ENCODE results near the gene CBR3.
"Not testable (repeated sequence)": the region's sequence is repeated elsewhere in the genome, so short reads cannot be mapped to it uniquely, and the experiment has no call there.

The CBR3 gene

DNA sequence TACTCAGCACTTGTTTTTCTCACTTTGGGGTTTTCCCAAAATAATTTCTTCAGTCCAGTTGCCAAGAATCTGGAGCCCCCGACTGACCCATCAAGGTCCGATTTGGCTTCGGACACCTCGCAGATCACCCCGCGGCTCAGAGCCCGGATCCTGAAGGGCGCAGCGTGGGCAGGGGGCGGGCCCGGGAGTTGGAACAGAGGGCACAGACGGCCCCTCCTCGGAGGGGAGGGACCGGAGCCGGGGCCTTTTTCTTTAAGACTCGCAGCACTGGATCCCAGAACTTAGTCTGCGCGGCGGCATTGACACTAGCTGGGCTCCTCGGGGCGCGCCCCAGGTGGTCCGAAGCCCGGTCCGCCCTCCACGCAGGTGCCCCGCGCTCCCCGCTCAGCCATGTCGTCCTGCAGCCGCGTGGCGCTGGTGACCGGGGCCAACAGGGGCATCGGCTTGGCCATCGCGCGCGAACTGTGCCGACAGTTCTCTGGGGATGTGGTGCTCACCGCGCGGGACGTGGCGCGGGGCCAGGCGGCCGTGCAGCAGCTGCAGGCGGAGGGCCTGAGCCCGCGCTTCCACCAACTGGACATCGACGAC lies at the start of gene CBR3:
Gene CBR3, plus strand, starts transcription at position 277 of the 588 bp plus-strand sequence. Its CDS starts 114 bp downstream, at position 391.
- in situ Hi-C loops (cut with HindIII; ENCODE audit: low sequenced_read_pairs), result no loop called here

DNA sequence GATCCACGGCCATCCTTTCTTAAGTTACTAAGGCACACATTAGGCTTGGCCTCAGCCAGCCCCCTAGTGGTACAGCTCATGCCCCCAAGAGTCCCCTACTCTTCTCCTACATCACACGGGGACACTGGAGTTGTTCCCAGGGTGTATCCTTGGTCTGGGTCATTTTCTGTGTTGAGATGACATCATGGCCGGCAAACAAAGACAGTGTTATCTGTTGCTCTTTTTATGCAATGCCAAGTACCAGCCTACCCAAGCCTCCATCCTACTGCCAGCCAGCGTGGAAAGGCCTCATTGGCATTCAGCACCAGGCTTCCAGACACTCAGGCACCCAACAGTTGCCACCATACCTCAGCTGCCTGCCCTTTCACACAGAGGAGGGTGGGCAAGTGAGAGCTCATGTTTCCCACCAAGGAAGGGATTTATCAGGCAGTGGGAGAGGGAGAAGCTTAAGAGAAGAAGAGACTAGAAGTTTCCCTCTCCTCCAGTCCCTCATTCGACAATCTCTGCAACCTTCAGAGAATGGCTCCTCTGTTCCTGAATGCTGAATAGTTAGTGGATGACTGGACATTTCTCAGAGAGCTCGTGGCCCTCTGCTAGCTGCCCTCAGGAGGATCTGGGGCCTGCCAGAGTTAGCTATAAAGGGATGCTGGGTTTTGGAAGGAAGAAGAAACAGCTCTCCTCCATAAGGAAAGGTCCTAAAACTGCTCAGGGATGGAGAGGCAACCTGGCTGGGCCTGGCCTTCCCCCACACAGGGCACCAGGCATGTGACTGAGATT lies 47.3 kb upstream of the CBR3 start:
- in situ Hi-C loops (cut with HindIII; ENCODE audit: low sequenced_read_pairs), result no loop called here

DNA sequence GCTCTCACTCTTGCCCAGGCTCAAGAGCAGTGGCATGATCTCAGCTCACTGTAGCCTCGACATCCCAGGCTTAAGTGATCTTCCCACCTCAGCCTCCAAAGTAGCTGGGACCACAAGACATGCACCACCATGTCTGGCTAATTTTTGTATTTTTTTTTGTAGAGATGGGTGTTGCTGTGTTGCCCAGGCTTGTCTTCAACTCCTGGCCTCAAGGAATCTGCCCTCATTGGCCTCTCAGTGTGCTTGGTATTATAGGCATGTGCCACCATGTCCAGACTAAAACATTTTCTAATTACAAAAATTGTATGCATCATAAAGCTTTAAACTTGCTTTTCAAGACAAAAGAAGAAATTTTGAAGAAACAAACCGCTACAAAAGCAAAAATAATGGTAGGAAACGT lies 44.9 kb upstream of the CBR3 start:
- in situ Hi-C loops (cut with HindIII; ENCODE audit: low sequenced_read_pairs), result no loop called here

DNA sequence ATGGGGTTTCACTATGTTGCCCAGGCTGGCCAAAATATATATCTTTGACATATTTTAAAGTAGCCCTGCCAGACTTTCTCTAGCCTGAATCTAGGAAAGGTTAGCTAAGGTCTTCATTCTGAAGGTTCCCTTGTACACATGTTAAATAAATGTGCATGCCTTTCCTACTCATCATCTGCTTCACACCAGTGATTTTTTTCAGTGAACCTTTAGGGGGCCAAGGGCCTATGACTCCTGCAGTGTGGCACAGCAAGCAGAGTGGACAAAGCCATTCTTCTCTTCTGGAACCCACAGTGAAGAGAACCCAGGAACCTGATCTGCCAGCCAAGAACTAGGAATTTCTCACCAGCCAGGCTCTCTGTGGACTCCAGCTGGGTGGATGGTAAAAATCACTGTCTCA lies 42.2 kb upstream of the CBR3 start:
- in situ Hi-C loops (cut with HindIII; ENCODE audit: low sequenced_read_pairs), result no loop called here

DNA sequence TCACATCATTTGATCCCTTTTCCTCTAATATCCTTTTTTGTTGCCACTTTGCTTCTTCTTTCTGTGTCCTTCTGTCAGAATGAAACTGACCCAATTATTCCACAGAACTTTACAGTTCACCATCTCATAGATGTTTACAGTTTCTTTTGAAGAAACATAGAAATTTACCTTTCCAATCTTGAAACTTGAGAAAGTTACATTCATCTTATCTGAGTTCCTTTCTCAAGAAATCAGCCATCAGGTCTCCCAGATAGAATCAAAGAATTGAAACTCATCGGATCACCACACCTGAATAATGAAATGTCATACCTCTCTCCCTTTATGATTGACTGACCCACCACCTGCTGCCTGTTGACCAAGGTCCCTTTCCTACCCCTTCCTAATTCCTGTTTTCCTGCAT lies 41.4 kb upstream of the CBR3 start:
- in situ Hi-C loops (cut with HindIII; ENCODE audit: low sequenced_read_pairs), result no loop called here

DNA sequence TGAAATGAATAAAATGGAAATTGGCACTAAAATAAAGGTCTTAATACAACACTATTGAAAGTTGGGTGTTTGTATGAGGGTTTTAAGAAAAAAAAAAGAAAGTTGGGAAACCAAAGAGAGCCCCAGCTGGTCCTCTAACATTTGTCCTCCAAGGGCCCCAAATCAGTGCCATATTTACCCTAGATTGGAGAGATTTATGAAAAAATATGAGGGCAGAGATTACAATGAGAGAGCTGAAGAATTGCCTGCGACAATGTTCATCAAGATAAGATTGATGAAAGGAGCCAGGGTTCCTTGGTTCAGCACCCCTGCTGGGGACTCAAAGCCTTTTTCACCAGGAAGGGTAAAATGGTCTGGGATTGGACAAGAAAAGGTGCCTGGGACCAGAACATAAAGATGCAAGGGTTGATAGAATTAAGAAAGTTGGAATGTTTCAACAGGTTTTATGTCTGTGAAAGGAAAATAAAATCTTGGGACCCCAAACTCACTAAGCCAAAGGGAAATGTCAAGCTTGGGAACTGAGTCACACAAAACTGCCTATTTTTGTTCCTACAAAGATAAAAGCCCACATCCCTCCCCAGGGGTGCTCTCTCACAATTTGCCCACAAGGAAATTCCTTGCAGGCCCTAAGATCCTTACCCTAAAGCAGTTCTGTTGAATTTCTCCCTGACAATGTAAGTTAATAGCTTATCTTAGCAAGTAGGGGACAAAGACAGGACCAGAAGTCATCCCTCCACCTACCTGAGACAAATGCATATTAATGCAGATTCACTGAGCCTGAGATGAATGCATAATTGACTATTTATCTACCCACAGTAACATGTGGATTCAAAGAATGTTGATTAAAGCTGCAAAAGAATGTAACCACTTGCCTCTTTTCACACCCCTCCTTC lies 38.2 kb upstream of the CBR3 start:
- in situ Hi-C loops (cut with HindIII; ENCODE audit: low sequenced_read_pairs), result no loop called here

DNA sequence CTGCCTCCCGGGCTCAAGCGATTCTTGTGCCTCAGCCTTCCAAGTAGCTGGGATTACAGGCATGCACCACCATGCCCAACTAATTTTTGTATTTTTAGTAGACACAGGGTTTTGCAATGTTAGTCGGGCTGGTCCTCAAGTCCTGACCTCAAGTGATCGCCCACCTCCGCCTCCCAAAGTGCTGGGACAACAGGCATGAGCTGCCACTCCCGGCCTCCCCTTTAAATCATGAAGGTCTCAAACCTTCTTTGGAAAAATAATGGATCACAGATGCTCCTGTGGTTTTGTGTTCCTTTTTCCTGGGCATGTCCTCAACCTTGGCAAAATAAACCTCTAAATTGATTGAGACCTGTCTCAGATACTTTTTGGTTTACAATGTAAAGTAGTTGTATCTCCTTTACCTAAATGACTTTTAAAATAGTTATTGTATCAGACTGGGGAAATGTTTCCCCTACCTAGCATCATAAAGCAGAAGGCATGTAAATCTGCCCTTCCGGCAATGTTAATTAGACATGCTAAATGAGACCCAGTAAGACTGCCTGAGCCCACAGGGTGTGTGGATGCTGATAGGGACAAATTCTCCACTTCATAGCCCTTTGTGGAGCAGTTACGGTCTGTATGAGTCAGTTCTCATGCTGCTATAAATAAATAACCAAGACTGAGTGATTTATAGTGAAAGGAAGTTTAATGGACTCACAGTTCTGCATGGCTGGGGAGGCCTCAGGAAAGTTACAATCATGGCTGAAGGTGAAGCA lies 37.3 kb upstream of the CBR3 start:
- in situ Hi-C loops (cut with HindIII; ENCODE audit: low sequenced_read_pairs), result no loop called here

DNA sequence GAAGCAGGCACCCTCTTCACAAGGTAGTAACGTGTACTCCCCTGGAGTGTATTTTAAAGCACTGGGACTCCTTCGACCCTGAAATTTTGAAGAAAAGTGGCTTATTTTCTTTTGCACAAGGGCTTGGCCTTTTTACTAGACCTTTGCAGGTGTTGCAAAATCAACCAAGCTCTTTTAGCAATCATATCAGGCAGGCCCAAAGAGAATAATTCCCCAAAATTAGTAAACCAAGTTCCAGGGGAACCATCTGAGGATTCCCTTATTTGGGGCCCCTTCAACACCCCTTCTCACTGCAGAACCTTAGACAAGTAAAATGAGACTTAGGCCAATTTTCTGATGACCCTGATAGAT lies 36.7 kb upstream of the CBR3 start:
- in situ Hi-C loops (cut with HindIII; ENCODE audit: low sequenced_read_pairs), result no loop called here

DNA sequence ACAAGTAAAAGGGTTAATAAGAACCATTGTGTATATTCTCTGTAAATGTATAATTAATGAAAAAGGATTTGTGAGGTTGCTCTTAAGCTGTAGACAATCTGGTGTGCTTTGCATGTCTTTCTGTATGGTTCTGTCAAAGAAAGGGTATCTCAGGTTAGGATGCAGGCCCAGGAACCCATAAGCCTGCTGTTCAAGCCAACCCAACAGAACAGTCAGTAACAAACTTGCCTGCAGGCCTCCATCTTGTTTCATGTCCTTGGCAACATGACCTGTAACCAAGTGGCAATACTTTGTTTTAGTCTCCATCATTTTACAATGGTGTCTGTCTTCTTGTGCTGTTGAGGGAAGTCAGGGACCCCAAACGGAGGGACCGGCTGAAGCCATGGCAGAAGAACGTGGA lies 35.9 kb upstream of the CBR3 start:
- in situ Hi-C loops (cut with HindIII; ENCODE audit: low sequenced_read_pairs), result no loop called here

DNA sequence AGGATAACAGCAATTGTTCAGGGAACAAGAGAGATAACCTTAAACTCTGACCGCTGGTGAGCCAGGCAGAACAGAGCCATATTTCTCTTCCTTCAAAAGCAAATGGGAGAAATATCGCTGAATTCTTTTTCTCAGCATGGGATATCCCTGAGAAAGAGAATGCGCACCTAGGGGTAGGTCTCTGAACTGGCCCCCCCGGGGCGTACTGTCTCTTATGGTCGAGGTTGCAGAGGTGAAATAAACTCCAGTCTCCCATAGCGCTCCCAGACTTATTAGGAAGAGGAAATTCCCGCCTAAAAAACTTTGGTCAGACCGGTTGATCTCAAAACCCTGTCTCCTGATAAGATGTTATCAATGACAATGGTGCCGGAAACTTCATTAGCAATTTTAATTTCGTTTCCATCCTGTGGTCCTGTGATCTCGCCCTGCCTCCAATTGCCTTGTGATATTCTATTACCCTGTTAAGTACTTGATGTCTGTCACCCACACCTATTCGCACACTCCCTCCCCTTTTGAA lies 35.1 kb upstream of the CBR3 start:
- in situ Hi-C loops (cut with HindIII; ENCODE audit: low sequenced_read_pairs), result not testable (repeated sequence)

DNA sequence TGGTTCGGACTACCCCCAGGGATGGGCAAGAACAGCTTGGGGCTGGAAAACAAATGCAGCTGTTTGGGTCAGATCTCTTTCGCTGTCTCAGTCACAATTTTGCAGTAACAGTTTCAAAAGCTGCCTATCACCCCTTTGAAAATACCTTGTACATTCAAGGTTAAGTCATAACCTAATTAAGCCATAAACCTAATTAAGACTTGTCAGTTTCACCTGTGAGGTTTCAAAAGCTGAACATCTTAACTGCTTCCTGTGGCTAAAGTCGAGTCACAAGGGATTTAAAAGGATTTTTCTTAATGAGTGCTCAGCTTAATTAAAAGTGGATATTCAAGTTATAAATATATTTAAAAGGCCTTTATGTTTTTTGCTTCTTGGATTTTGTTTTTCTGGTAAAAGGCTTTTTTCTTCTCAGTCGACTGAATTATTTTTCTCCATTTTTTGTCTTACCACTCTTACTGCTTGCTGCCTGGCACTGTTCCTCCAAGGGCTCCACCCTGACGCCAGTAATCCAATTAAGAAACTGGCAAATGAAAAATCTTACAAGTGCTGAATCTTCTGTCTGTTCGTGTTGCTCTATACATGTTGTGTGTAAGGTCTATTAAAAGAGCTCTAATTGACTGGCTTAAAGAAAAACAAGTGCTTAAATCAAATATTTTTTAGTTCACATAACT lies 33.8 kb upstream of the CBR3 start:
- in situ Hi-C loops (cut with HindIII; ENCODE audit: low sequenced_read_pairs), result no loop called here

DNA sequence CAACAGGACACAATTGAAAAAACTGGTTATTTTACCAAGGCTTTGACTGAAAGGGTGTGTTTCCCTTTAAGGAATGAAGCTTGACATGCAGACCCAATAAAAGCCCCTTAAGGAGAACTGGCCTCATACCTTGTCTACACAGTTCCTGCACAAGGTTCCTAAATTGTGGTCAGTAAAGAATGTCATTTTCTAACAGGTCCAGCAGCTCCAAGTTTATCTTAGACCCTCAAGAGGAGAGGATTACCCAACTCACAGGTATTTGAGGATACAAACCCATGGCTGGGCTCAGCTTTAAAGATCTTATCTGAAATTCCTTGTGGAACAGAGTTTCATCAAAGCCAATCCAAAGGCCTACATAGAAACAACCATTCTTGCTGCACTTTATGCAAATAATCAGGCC lies 31.4 kb upstream of the CBR3 start:
- in situ Hi-C loops (cut with HindIII; ENCODE audit: low sequenced_read_pairs), result no loop called here

DNA sequence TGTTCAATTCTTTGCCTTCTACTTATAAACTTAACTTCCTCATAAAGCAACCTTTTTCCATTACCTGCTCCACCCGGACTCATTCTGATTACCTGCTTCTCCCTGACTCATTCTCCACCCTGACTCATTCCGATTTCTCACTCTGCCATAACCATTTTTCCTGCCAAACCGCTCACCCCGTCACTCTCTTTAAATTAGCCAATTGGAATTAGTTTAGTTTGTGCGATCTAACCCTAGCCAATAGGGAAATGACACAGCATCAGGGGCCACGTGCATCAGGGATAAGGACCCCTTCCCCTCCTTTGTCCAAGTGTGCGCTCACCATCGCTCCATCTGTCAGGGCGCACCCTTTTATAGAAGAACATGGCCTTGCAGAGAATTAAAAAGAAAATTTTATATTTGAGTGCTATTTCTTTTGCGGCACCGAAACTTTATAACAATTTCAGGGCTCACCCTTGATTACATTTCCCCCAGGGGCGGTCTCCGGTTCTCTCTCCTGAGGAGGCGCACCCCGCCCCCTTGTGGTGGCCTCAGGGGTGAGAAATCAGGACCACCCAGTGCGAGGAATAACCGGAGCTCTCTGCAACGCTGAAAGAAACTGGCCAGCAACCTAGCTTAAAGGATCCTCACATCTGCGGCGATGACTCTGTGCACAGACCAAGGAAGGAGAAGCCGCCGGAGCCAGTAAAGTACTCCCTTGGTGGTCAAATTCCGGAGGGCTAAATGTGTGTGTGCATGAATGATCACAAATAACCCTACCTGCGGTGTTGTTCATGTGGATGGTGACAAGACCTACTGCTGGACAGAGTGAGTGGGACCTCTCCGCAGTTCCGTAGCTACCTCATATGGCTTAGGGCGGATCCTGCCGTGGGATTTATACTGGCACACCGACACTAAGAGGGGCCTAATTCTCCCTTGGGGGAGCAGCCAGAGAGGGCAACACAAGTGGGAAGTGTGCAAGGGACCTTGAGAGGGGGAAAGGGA lies 30.3 kb upstream of the CBR3 start:
- in situ Hi-C loops (cut with HindIII; ENCODE audit: low sequenced_read_pairs), result no loop called here

DNA sequence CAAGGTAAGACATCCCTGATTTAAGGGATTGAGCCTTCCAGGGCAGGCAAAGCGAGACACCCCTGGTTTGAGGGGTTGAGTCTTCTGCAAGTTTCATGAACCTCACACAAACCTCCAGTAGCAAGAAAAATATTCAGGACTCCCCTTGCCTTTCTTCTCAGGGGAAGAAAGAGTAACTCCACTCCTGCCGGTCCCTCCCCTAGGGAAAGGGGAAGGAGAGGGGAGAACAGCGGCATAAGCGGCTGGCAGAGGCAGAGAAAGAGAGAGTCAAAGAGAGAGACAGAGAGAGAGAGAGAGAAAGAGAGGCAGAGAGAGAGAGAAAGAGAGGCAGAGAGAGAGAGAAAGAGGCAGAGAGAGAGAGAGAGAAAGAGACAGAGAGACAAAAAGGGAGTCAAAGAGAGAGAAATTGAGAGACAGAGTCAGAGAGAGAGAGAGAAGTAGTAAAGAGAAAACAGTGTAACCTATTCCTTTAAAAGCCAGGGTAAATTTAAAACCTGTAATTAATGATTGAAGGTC lies 29.5 kb upstream of the CBR3 start:
- in situ Hi-C loops (cut with HindIII; ENCODE audit: low sequenced_read_pairs), result no loop called here

DNA sequence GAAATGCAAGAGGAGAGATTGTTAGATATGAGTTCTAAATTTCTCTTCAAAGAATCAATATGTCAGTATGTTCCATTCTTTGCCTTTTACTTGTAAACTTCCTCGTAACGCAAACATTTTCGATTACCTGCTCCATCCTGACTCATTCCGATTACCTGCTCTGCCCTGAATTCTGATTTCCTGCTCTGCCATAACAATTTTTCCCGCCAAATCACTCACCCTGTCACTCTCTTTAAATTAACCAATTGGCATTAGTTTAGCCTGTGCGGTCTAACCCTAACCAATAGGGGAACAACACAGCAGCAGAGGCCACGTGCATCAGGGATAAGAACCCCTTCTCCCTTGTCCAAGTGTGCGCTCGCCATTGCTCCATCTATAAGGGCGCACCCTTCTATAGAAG lies 25.0 kb upstream of the CBR3 start:
- in situ Hi-C loops (cut with HindIII; ENCODE audit: low sequenced_read_pairs), result no loop called here

DNA sequence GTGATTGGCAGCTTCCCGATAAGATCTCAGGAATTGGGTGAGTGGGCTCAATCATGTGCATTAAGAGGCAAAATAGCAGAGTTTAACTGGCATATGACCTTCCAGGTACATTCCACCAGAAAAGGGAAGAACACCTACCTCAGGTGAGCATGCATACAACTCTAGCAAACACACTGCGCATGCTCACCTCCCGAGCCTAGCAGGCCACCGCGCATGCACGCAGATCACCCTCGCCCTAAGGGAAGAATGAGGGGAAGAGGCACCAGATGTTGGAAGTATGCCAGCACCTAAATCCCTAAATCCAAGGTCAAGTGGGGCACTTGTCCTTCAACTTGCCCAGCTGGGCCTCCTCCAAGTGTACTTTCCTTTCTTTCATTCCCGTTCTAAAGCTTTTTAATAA lies 23.6 kb upstream of the CBR3 start:
- in situ Hi-C loops (cut with HindIII; ENCODE audit: low sequenced_read_pairs), result no loop called here

DNA sequence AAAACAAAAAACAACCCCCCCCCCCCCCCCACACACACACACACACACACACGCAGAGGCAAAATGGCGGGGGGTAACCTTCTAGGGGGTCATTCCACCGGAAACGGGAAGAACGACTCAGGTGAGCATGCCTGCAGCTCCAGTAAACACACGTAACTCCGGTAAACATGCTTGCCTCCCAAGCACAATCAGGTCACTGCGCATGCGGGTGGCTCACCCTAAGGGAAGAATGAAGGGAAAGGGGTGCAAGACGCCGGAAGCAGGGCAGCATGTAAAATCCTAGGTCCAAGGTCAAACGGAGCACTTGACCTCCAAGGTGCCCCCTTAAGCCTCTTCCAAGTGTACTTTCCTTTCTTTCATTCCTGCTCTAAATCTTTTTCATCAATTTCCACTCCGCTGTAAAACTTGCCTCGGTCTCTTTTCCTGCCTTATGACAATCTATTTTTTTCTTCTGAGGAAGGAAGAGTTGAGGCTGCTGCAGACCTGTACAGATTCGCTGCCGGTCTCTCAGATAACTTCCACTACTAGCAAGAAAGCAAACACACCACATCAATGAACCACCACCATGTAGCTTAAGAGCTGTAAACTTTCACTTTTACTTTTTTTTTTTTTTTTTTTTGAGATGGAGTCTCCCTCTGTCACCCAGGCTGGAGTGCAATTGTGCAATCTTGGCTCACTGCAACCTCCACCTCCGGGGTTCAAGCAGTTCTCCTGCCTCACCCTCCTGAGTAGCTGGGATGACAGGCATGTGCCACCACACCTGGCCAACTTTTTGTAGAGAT lies 21.0 kb upstream of the CBR3 start:
- in situ Hi-C loops (cut with HindIII; ENCODE audit: low sequenced_read_pairs), result no loop called here

DNA sequence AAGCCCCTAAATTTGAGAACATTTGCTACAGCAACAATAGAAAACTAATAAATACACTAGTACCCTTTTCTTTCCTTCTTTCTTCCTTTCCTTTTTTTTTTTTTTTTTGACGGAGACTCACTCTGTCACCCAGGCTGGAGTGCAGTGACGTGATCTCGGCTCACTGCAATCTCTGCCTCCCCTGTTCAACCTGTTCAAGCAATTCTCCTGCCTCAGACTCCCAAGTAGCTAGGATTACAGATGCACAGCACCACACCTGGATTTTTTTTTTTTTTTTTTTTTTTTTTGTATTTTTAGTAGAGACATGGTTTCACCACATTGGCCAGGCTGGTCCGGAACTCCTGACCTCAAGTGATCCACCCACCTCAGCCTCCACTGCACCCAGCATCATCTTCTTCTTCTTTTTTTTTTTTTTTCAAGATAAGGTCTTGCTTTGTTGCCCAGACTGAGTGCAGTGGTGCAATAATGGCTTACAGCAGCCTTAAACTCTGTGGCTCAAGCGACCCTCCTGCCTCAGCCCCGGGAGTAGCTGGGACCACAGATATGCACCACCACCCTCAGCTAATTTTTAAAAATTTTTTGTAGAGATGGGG lies 19.6 kb upstream of the CBR3 start:
- in situ Hi-C loops (cut with HindIII; ENCODE audit: low sequenced_read_pairs), result no loop called here

Data from DLD1 (cell line).